Stimulated activated naive CD8-positive, alpha-beta T cell treated with anti-CD3 and anti-CD28 coated beads, Interleukin-15, Interleukin-2, amounts not matched to agents 100 ng/mL and 50 ng/mL, for 24 hours (primary cell): ENCODE measurements around the gene ASPHD1.

Experiments used
- H3K27ac Mint-ChIP-seq: one replicate; pipeline ENCODE4 v1.8.0; 2021; ENCODE audit warnings: mild to moderate bottlenecking, mixed read lengths
- H3K27me3 Mint-ChIP-seq: one replicate; pipeline ENCODE4 v1.8.0; 2021; ENCODE audit warnings: mixed read lengths
- H3K36me3 Mint-ChIP-seq: one replicate; pipeline ENCODE4 v1.8.0; 2021; ENCODE audit warnings: low read depth, mixed read lengths
- H3K4me1 Mint-ChIP-seq: one replicate; pipeline ENCODE4 v1.8.0; 2021; ENCODE audit warnings: low read depth, mixed read lengths
- H3K4me3 Mint-ChIP-seq: one replicate; pipeline ENCODE4 v1.8.0; 2021; ENCODE audit warnings: mild to moderate bottlenecking, mixed read lengths
- H3K9me3 Mint-ChIP-seq: one replicate; pipeline ENCODE4 v1.8.0; 2021; ENCODE audit warnings: mixed read lengths

Gene ASPHD1, protein sequence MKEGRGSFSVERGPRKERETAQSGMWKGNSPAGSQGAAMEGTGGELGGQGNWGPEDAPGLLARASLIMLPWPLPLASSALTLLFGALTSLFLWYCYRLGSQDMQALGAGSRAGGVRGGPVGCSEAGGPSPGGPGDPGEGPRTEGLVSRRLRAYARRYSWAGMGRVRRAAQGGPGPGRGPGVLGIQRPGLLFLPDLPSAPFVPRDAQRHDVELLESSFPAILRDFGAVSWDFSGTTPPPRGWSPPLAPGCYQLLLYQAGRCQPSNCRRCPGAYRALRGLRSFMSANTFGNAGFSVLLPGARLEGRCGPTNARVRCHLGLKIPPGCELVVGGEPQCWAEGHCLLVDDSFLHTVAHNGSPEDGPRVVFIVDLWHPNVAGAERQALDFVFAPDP

DNA sequence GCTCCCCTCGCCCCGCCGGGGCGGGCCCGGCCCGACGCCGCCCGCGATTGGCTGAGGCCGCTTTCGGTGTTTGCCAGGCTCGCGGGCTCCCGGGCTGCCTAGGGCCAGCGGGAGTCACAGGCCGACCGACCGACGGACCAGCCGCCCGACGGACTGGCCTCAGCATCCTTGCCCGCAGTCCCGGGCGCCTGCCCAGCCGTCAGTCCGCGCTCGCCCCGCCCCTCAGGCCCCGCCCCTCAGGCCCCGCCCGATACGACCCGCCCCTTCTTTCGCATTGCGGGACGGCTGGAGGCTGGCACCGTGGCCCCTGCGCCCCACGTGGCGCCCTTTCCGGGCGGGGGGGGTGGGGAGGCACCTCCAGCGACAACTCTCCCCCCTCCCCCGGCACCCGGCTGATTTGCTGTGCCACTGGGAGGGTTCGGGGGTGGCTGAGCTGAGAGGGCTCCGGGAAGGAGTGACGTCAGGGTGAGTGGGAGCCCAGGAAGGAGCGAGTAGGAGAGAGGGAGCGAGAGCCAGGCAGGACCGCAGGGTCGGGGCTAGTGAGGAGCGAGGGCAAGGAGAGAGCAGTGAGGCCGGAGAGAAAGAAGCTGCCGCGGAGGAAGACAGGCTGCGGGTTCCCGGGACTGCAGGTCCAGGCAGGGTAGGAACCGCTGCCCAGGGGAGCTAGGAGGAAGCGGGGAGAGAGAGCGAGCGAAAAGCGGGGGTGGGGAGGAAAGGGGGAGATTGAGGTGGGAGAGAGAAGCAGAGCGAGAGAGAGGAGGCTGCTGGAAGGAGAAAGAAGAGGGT lies at the start of gene ASPHD1:
Gene ASPHD1, plus strand, starts transcription at position 387 of the 786 bp plus-strand sequence. CDS start 484 bp downstream, outside the sequence.
- peaks cover 10% of the 10 kb centered on the region for H3K4me1 Mint-ChIP-seq
- peak within 1 kb of the TSS; percentile 87 for H3K4me3 Mint-ChIP-seq
- H3K9me3 Mint-ChIP-seq: no peaks in the 10 kb centered on the region
- peak within 1 kb of the TSS; percentile 63 for H3K27ac Mint-ChIP-seq
- H3K36me3 Mint-ChIP-seq: no peaks in the 10 kb centered on the region
- peaks cover 24% of the 10 kb centered on the region for H3K27me3 Mint-ChIP-seq

DNA sequence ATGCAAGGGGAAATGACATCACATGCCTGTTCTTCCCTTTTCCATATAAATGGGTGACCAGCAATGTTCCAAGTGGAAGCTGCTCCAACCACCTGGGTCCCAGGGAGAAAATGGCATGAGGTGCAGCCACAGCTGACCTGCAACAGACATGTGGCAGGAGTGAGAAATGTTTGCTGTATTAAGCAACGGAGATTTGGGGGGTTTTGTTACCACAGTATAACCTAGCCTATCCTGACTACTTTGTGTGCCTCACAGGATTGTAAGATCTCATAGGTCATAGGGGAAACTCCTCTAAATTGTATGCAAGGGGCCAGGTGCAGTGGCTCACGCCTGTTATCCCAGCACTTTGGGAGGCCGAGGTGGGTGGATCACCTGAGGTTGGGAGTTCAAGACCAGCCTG lies 49.3 kb upstream of the ASPHD1 start:
- no peaks in the 10 kb centered on the region for H3K27me3 Mint-ChIP-seq
- no peaks in the 10 kb centered on the region for H3K9me3 Mint-ChIP-seq
- H3K4me3 Mint-ChIP-seq: no peak overlapping the region
- peaks cover 7% of the 10 kb centered on the region for H3K36me3 Mint-ChIP-seq
- H3K4me1 Mint-ChIP-seq: no peaks in the 10 kb centered on the region
- no peak overlapping the region for H3K27ac Mint-ChIP-seq

DNA sequence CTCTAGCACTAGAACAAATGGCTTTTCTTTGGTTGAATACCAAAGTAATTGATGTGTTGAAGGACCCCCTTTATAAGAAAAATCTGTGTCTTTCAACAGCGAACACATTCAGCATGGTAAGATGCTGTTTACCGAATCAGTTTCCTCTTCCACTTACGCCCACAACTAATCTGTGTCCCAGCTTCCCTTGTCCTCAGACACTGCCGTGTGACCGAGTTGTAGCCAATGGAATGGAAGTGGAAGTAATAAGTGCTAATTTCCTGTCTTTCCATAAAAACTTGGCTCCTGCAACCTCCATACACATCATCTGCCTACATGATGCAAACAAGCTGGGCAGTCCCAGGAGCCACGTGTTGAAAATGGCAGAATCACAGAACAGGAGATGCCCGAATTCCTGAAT lies 47.6 kb upstream of the ASPHD1 start:
- peaks cover 3% of the 10 kb centered on the region for H3K36me3 Mint-ChIP-seq
- H3K9me3 Mint-ChIP-seq: no peaks in the 10 kb centered on the region
- no peak overlapping the region for H3K4me3 Mint-ChIP-seq
- no peak overlapping the region for H3K27ac Mint-ChIP-seq
- no peaks in the 10 kb centered on the region for H3K27me3 Mint-ChIP-seq
- H3K4me1 Mint-ChIP-seq: no peaks in the 10 kb centered on the region

DNA sequence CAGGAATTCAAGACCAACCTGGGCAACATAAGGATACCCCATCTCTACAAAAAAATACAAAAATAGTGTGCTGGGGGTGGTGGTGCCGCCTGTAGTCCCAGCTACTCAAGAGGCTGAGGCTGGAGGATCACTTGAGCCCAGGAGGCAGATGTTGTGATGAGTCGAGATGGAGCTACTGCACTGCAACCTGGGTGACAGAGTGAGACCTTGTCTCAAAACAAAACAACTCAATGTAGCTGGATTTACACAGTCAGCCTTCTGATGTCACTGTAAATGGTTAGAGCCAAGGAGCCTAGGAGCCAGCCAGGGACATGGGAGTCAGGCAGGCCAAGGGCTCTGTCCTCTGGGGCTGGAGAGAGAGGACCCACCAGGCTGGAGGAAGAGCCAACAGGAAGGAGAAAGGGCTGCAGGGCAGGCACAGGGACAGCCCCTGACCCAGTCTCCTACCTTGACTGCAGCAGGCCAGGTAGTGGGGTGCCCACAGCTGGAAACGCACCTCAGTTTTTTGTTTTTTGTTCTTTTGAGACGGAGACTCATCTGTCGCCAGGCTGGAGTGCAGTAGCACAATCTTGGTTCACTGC lies 45.7 kb upstream of the ASPHD1 start:
- Mint-ChIP-seq H3K4me3 (no peak overlapping the region), H3K27me3 (no peaks in the 10 kb centered on the region), H3K9me3 (no peaks in the 10 kb centered on the region), H3K36me3 (peaks cover 15% of the 10 kb centered on the region), H3K27ac (no peak overlapping the region), H3K4me1 (peaks cover 4% of the 10 kb centered on the region)

DNA sequence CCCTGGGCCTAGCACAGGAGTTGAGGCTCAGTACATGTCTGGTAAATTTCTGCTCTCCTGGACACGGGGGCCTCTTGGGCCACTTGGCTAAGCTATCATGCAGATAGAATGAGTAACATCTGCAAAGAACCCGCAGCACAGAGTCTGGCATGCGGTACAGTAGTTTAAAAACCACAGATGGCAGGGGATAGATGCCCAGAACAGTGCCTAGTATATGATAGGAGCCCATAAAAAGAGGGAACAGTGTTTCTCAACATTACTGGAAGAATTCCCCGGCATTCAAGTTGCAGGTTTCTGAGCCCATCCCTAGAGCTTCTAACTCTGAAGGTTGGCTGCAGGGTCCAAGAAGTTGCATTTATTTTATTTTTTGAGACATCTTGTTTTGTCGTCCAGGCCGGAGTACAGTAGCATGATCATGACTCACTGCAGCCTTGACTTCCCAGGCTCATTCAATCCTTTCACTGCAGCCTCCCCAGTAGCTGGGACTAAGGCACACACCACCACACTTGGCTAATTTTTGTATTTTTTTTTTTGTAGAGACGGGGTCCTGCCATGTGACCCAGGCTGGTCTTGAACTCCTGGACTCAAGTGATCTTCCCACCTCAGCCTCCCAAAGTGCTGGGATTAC lies 43.0 kb upstream of the ASPHD1 start:
- no peaks in the 10 kb centered on the region for H3K27me3 Mint-ChIP-seq
- peaks cover 18% of the 10 kb centered on the region for H3K4me1 Mint-ChIP-seq
- no peak overlapping the region for H3K4me3 Mint-ChIP-seq
- H3K27ac Mint-ChIP-seq: no peak overlapping the region
- H3K9me3 Mint-ChIP-seq: no peaks in the 10 kb centered on the region
- peaks cover 23% of the 10 kb centered on the region for H3K36me3 Mint-ChIP-seq

DNA sequence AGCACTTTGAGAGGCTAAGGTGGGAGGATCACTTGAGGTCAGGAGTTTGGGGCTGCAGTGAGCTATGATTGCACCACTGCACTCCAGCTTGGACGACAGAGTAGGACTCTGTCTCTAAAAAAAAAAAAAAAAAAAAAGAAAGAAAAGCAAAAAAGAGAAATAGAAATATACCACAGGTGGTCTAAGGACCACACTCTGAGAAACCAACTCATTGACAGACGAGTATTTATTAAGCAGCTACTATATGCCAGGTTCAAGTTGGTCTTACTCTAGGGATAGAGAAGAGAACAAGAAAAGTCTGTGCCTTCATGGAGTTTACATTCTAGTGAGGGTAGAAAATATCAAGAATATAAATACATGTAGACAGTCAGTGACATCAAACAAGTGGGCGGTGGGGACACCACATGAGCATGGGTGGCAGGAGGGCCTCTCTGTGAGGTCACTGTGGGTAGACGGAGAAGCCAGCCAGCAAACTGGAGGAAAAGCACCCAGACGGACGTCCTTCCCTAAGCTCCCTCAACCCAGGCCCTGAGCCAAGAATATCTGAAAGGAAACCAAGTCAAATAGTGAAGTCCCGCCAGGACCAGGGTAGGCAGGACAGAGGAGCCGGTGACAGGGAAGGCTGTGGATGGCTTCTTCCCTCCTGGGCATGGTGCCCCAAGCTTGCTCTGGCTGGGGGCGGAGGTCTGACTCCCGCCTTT lies 42.0 kb upstream of the ASPHD1 start:
- Mint-ChIP-seq H3K36me3 (peaks cover 23% of the 10 kb centered on the region), H3K9me3 (no peaks in the 10 kb centered on the region), H3K4me1 (peaks cover 18% of the 10 kb centered on the region), H3K27me3 (no peaks in the 10 kb centered on the region), H3K27ac (no peak overlapping the region), H3K4me3 (no peak overlapping the region)

DNA sequence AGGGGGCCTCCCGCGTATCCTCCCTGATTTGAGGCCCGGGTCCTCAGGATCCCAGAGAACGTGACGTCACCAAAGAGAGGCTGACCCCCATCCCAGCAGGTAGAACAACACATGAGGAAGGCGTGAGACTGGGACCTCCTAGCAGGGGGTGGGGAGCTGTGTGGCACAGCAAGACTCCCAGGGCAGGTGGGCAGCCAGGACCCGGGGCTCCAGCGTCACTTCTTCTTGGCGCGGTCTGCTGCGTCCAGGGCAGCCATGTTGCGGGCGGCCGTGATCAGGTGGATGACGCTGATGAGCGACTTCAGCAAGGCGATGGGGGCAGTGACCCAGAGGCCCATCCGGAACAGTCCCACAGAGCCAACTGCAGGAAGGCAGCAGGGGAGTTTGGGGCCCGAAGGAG lies 41.3 kb upstream of the ASPHD1 start:
- no peaks in the 10 kb centered on the region for H3K27me3 Mint-ChIP-seq
- no peak overlapping the region for H3K4me3 Mint-ChIP-seq

DNA sequence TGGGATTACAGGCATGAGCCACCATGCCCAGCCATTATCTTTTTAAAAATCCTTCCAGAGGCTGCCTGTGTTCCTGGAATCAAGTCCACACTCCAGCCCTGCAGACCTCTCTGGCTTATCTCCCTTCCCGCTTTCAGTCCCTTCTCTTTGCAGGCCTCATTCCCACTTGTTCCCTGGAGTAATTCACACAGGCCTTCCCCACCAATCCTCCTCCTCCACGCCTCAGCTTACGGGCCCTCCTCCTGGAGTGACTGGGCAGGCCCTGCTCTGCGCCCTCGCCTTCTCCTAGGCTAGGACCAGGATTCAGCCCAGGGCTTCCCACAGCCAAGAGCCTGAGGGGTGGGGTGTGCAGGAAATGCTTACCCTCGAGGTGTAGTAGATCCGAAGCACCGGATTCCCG lies 40.1 kb upstream of the ASPHD1 start:
- H3K9me3 Mint-ChIP-seq: no peaks in the 10 kb centered on the region
- no peaks in the 10 kb centered on the region for H3K27me3 Mint-ChIP-seq
- H3K27ac Mint-ChIP-seq: no peak overlapping the region
- peaks cover 18% of the 10 kb centered on the region for H3K4me1 Mint-ChIP-seq
- no peak overlapping the region for H3K4me3 Mint-ChIP-seq
- peaks cover 23% of the 10 kb centered on the region for H3K36me3 Mint-ChIP-seq

More for the DNA sequence above, 41.3 kb upstream of the ASPHD1 start:
- Mint-ChIP-seq H3K27ac (no peak overlapping the region), H3K9me3 (no peaks in the 10 kb centered on the region), H3K4me1 (peaks cover 18% of the 10 kb centered on the region), H3K36me3 (peaks cover 23% of the 10 kb centered on the region)

DNA sequence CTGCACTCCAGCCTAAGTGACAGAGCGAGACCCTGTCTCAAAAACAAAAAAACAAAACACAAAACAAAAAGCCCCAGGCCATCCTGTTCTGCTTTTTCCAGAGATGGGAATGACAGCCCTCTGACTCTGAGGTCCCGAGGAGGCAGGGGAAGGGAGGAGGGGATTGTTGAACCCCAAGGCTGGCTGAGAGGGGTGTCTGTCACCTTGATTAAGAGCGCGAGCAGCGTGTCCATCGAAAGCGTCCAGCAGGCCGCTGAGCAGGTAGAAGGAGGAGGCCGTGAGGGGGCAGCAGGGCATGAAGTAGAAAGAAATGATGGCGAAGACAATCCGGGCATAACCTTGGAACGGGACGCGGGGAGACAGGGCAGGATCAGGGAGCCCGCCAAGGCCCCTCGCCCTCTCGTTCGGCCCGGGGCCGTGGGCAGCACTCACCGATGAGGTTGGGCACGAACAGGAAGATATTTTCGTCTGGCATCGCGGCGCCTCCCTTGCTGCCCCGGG lies 37.9 kb upstream of the ASPHD1 start:
- Mint-ChIP-seq H3K4me3 (peak overlapping the region; percentile 99), H3K36me3 (peaks cover 23% of the 10 kb centered on the region), H3K27ac (peak overlapping the region; percentile 95), H3K27me3 (no peaks in the 10 kb centered on the region), H3K9me3 (no peaks in the 10 kb centered on the region), H3K4me1 (peaks cover 18% of the 10 kb centered on the region)

DNA sequence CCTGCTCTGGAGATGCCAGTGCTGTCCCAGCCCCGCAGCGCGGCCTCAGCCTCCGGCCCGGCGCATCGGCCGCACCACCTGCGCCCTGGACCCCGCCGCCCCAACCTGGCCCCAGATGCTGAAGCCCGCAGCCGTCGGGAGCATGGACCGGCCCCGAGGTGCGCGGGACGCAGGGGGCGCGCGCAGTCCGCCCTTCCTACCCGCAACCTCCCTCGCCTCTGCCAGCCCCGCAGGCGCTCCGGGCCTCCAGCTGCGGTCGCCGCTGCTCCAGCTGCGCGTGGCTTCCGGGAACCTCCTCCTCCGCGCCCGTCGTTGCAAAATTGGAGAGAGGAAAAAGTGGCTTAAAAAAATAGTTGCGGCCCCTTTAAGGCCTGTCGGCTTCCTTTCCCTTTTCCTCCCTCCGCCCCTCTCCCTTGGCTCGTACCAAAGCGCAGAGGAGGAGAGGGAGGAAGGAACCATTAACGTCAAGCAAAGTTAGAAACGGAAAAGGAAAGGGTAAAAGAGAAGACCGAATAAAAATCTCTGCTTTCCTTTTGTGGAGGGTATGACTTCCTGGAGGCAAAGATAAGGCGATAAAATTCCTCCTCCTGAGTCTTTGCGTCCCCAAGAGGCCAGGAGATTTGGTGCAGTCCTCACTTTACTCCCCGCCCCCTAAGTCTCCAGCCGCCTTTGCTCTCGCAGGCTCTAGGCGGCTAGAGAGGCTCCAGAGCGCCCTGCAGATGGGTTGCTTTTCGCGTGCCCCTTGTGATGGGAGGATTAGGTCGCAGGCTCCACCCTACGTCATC lies 37.2 kb upstream of the ASPHD1 start, which contains the start of gene CDIPT:
Gene CDIPT, minus strand, starts transcription at position 343 of the 785 bp plus-strand sequence. CDS start 369 bp downstream, outside the sequence.
- peaks cover 18% of the 10 kb centered on the region for H3K4me1 Mint-ChIP-seq
- no peaks in the 10 kb centered on the region for H3K9me3 Mint-ChIP-seq

DNA sequence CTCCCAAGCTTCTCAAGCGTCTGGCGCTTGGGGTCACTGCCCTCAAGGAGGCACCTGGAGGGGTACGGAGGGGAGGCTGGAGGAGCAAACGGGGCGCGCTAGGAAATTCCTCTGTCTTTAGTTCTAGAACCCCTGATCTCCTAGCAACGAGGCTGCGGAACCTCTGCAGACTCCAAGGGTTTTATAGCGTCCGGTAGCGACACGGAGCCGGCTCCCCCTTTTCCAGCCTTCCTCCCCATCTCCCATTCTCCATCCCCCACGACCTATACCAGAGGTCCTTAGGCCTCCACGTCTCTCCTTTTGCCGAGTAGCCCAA lies 36.7 kb upstream of the ASPHD1 start:
- Mint-ChIP-seq H3K9me3 (no peaks in the 10 kb centered on the region), H3K27me3 (no peaks in the 10 kb centered on the region), H3K36me3 (peaks cover 17% of the 10 kb centered on the region), H3K27ac (no peak overlapping the region), H3K4me3 (peak overlapping the region; percentile 99), H3K4me1 (peaks cover 15% of the 10 kb centered on the region)

More for the DNA sequence above, 37.2 kb upstream of the ASPHD1 start, which contains the start of gene CDIPT:
- Mint-ChIP-seq H3K27ac (peak within 1 kb of the TSS; percentile 100), H3K4me3 (peak within 1 kb of the TSS; percentile 99), H3K36me3 (peaks cover 23% of the 10 kb centered on the region), H3K27me3 (no peaks in the 10 kb centered on the region)

DNA sequence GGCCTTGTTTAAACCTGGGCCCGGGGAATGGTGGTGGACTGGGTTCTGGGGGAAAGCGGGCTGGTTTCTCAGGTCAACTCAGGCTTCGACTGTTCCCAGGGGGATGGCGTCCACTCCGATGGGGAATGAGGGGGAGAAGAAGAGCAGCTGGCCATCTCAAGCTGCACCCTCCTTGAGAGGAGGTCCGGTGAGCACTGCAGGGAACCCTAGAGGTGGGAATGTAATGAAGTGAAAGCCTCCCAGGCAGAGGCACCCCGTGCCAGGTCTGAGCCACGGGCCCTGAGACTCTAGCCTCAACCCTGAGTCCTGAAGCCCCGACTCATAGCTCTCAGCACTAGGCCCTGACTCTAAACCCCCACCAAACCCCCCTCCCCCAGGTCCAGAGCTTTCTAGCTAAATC lies 36.1 kb upstream of the ASPHD1 start:
- Mint-ChIP-seq H3K4me1 (peaks cover 15% of the 10 kb centered on the region), H3K36me3 (peaks cover 11% of the 10 kb centered on the region), H3K27me3 (no peaks in the 10 kb centered on the region), H3K9me3 (no peaks in the 10 kb centered on the region), H3K27ac (no peak overlapping the region), H3K4me3 (peak overlapping the region; percentile 41)

DNA sequence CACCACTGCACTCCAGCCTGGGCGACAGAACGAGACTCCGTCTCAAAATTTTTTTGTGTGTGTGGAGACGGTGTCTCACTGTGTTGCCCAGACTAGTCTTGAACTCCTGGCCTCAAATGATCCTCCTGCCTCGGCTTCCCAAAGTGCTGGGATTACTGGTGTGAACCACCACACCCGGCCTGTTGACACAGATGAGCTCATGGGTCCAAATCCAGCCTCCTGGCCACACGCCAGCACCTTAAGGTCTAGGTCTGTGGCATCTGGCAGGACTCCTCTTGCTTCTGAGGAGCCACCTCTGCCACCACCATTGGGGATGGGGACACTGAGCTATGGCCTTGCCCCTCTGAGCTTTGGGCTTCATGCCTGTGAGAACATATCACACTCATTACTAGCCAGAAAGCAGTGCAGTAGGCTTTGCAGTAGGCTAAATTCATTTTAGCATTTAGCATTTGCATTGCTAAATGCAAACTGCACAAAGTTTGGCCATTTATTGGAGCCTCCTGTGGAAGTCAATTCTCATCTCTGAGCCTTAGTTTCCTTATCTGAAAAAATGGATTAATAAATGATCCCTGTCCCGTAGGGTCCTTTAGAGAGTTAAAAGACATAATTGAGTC lies 31.8 kb upstream of the ASPHD1 start:
- H3K4me3 Mint-ChIP-seq: no peak overlapping the region
- no peaks in the 10 kb centered on the region for H3K4me1 Mint-ChIP-seq
- H3K27me3 Mint-ChIP-seq: no peaks in the 10 kb centered on the region
- no peak overlapping the region for H3K27ac Mint-ChIP-seq
- H3K36me3 Mint-ChIP-seq: no peaks in the 10 kb centered on the region
- H3K9me3 Mint-ChIP-seq: no peaks in the 10 kb centered on the region
